GM18526 (cell line): ENCODE data around the gene GAS2L2.

Experiments used
- POLR2A ChIP-seq: IDR thresholded peaks from 3 replicates; pipeline ENCODE4 v1.6.1; 2011; ENCODE audit not compliant: insufficient read length; ENCODE audit errors: extremely low read depth

Gene GAS2L2

GRCh38 chr17:35752945-35753764, at the start of gene GAS2L2:
GAS2L2 (minus strand) TSS chr17:35753239; CDS start chr17:35752850, 389 bp downstream.
- no peak for TF ChIP-seq POLR2A

GRCh38 chr17:35801583-35802224, 48.7 kb upstream of the GAS2L2 start:
- no peak for TF ChIP-seq POLR2A

- TF ChIP-seq POLR2A, result no peak
Measured at GRCh38 chr17:35799942-35800341, 46.9 kb upstream of the GAS2L2 start.

- TF ChIP-seq POLR2A, result no peak
Measured at GRCh38 chr17:35797918-35798317, 44.9 kb upstream of the GAS2L2 start.

- TF ChIP-seq POLR2A, result no peak
Measured at GRCh38 chr17:35797370-35797769, 44.3 kb upstream of the GAS2L2 start.

GRCh38 chr17:35796942-35797341, 43.9 kb upstream of the GAS2L2 start:
- no peak for TF ChIP-seq POLR2A

- TF ChIP-seq POLR2A, result no peak
Measured at GRCh38 chr17:35795871-35796265, 42.8 kb upstream of the GAS2L2 start.

- TF ChIP-seq POLR2A, result no peak
Measured at GRCh38 chr17:35795007-35795870, 42.2 kb upstream of the GAS2L2 start, which contains the start of gene MMP28. MMP28 (minus strand) TSS chr17:35795641; CDS start chr17:35795377, 264 bp downstream.

GRCh38 chr17:35793257-35793656, 40.2 kb upstream of the GAS2L2 start:
- TF ChIP-seq POLR2A, result no peak

- no peak for TF ChIP-seq POLR2A
Measured at GRCh38 chr17:35791681-35792350, 38.8 kb upstream of the GAS2L2 start.

GRCh38 chr17:35790841-35791240, 37.8 kb upstream of the GAS2L2 start:
- TF ChIP-seq POLR2A, result no peak

GRCh38 chr17:35788477-35789368, 35.7 kb upstream of the GAS2L2 start:
- no peak for TF ChIP-seq POLR2A

GRCh38 chr17:35786941-35787432, 33.9 kb upstream of the GAS2L2 start:
- no peak for TF ChIP-seq POLR2A

- TF ChIP-seq POLR2A, result no peak
Measured at GRCh38 chr17:35784895-35785294, 31.9 kb upstream of the GAS2L2 start.
